GM21786 (cell line): ENCODE measurements around the gene AADACL3.

Experiments used
- ATAC-seq: cut with Tn5 transposase; IDR thresholded peaks from one replicate; pipeline ENCODE4 v1.9.1; 2021; ENCODE audit not compliant: unreplicated experiment

The AADACL3 gene

DNA sequence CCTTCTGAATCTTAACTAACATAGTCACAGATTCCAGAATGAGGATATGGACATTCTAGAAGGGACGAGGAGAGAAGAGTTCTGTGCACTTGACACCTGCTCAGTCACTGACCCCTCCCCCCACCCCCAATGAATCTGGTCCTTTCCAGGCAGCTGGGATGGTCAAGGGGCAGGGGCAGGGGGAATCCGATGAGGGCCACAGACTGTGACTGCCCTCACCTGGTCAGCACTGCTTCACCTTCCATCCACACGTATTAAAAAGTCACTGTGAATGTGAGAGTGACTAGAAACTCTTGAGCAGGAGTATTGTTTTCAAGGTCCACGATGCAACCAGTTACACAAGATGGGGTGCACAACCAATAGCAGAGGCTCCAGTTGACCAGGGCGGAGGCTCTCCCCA is 48.1 kb downstream of the AADACL3 start:
- no peak for ATAC-seq

GRCh38 chr1:12769031-12769430 is 53.1 kb downstream of the AADACL3 start:
- no peak for ATAC-seq

DNA sequence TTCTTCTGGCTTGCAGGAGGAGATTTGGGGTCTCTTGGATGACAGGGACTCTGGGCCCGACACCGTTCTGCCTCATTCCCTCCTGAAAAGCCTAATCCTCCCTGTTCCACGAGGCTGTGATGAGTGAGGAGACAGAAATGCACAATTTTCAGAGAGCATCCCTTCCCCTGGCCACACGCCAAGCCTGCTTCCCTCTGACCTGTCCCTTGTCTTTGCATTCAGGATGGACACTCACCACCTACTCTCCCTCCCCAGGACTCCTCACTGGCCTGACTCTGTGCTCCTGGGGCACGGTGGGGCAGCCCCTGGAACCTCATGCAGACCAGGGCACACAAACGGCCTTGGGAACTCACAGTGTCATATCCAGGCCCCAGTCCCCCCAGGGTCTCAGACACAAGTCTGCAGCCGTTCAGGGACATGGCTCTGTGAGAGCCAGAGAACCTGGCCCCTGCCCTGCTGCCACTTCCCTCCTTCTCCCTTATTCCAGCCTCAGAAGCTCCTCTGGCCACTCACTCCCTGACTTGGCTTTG is 54.1 kb downstream of the AADACL3 start:
- no peak for ATAC-seq

DNA sequence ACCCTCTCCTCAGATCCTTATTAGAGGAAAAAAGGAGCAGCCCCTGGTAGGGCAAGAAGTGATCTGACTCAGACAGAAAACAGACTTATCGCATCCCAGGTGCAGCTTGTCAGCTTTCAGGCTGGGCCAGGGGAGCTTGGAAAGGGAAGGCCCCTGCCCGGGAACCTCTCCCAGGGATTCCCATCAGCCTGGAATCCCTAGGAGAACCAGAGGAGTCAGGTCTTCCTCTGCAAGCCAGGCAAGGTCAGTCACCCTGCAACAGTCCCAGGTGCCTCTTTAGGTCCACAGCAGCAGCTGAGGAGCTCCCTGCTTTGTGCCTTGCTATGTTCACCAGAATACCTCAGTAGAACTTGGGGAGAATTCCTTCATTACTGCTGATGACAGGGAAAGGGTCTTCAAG is 54.7 kb downstream of the AADACL3 start:
- no peak for ATAC-seq

- ATAC-seq, result no peak
Observed at GRCh38 chr1:12771186-12771585, 55.3 kb downstream of the AADACL3 start.

DNA sequence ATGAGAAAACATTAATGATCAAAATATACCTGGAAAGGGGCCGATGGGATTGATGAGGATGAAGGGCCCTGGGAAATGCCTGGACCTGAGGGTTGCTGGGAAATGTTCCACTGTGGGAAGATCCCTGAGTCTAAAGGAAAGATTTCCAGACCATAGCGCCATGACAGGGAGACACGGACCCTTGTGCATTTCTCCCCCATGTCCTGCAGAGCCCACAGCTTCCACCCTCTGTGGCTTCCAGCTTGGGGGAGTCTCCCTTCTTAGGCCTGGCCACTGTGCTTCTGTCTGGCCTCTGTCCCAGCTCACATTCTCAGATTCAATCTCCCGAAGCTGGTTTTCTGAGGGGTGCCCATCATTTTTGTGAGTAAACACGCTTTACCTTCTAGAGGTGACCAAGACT is 56.6 kb downstream of the AADACL3 start:
- ATAC-seq, result no peak

GRCh38 chr1:12773438-12773837 is 57.5 kb downstream of the AADACL3 start, which contains the start of gene PRAMEF12:
Gene PRAMEF12, plus strand, starts transcription at chr1:12773738. Its CDS starts 1,130 bp downstream, at chr1:12774868.
- ATAC-seq, result no peak

- ATAC-seq, result no peak
Observed at GRCh38 chr1:12774801-12775345, 59.0 kb downstream of the AADACL3 start.

- ATAC-seq, result no peak
Observed at GRCh38 chr1:12775443-12775842, 59.5 kb downstream of the AADACL3 start.

DNA sequence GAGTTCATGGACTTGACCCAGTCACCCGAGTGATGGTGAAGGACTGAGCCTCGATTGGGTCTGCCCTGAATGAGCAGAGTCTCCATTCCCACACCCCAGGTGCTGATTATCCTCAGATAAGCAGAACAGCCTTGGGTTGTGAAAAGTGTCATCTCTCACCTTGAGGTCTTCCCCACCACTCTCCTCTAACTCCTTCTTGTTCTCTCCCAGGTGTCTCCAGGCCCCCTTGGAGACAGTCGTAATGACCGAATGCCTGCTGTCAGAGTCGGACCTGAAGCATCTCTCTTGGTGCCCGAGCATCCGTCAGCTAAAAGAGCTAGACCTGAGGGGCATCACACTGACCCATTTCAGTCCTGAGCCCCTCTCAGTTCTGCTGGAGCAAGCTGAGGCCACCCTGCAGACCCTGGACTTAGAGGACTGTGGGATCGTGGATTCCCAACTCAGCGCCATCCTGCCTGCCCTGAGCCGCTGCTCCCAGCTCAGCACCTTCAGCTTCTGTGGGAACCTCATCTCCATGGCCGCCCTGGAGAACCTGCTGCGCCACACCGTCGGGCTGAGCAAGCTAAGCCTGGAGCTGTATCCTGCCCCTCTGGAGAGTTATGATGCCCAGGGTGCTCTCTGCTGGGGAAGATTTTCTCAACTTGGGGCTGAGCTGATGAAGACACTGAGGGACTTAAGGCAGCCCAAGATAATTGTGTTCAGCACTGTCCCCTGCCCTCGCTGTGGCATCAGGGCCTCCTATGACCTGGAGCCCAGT is 61.1 kb downstream of the AADACL3 start:
- ATAC-seq, result no peak
